SU-DHL-6 (cell line): Measurements from ENCODE around the gene CYB5R3.

Source experiments
- H2AFZ ChIP-seq: fragments of 200-600 bp; sonication (generic); 2 replicates; pipeline ENCODE4 v1.6.1; 2014; ENCODE audit warnings: low read depth, mild to moderate bottlenecking, moderate library complexity, mixed read lengths, antibody characterized with exemption, low read length; ENCODE audit not compliant: severe bottlenecking
- H3F3A ChIP-seq: fragments of 200-600 bp; shearing (Covaris generic); 2 replicates; pipeline ENCODE4 v1.6.0; 2016; ENCODE audit warnings: antibody characterized with exemption, mild to moderate bottlenecking; ENCODE audit not compliant: insufficient read depth
- H3K27ac ChIP-seq: fragments of 200-600 bp; sonication (generic); 2 replicates; pipeline ENCODE4 v1.5.1; 2016; ENCODE audit warnings: low read depth, mild to moderate bottlenecking, low read length, moderate library complexity, mixed read lengths
- H3K27me3 ChIP-seq: fragments of 200-600 bp; sonication (generic), shearing (Covaris generic); 2 replicates; pipeline ENCODE4 v1.6.0; 2014; ENCODE audit warnings: mild to moderate bottlenecking, low read length
- H3K36me3 ChIP-seq: fragments of 200-600 bp; sonication (generic); 2 replicates; pipeline ENCODE4 v1.6.1; 2014; ENCODE audit warnings: mild to moderate bottlenecking, low read length, mixed read lengths
- H3K4me2 ChIP-seq: fragments of 300-600, 200-600 bp; shearing (Covaris generic), sonication (generic); 2 replicates; pipeline ENCODE4 v1.6.0; 2014; ENCODE audit warnings: low read length, low read depth, mild to moderate bottlenecking; ENCODE audit not compliant: poor library complexity, severe bottlenecking
- H3K4me3 ChIP-seq: fragments of 200-600 bp; sonication (generic); 2 replicates; pipeline ENCODE4 v1.5.1; 2014; ENCODE audit warnings: antibody characterized with exemption, low read length, mild to moderate bottlenecking, mixed read lengths; ENCODE audit not compliant: insufficient read depth, poor library complexity, severe bottlenecking
- H3K79me2 ChIP-seq: fragments of 200-600 bp; sonication (generic); 2 replicates; pipeline ENCODE4 v1.6.1; 2014; ENCODE audit warnings: mild to moderate bottlenecking, low read length, moderate library complexity; ENCODE audit not compliant: insufficient read depth
- H3K9ac ChIP-seq: fragments of 200-600 bp; sonication (generic); 2 replicates; pipeline ENCODE4 v1.7.0; 2014; ENCODE audit warnings: mild to moderate bottlenecking, low read length
- H3K9me2 ChIP-seq: fragments of 200-600 bp; sonication (generic); replicated peaks from 2 replicates; pipeline ENCODE4 v1.6.1; 2014; ENCODE audit warnings: low read length; ENCODE audit not compliant: insufficient read depth
- H3K9me3 ChIP-seq: fragments of 200-600 bp; sonication (generic); 2 replicates; pipeline ENCODE4 v1.6.1; 2014; ENCODE audit warnings: low read length, mixed read lengths; ENCODE audit not compliant: insufficient read depth
- H4K20me1 ChIP-seq: fragments of 200-600 bp; sonication (generic); 2 replicates; pipeline ENCODE4 v1.6.1; 2014; ENCODE audit warnings: low read depth, mild to moderate bottlenecking, antibody characterized with exemption, low read length, moderate library complexity, mixed read lengths
- CTCF ChIP-seq: fragments of 200-600 bp; sonication (generic); IDR thresholded peaks from one replicate; pipeline ENCODE4 v1.5.1; 2017; ENCODE audit warnings: antibody characterized with exemption, mild to moderate bottlenecking, low read length, moderate library complexity; ENCODE audit not compliant: insufficient read depth, poor library complexity, severe bottlenecking
- EZH2phosphoT487 ChIP-seq: fragments of 200-600 bp; sonication (generic), shearing (Covaris generic); conservative IDR thresholded peaks from 2 replicates; pipeline ENCODE4 v1.6.1; 2018; ENCODE audit warnings: mild to moderate bottlenecking, antibody characterized with exemption, low read length, moderate library complexity, mixed read lengths

CYB5R3 gene

DNA sequence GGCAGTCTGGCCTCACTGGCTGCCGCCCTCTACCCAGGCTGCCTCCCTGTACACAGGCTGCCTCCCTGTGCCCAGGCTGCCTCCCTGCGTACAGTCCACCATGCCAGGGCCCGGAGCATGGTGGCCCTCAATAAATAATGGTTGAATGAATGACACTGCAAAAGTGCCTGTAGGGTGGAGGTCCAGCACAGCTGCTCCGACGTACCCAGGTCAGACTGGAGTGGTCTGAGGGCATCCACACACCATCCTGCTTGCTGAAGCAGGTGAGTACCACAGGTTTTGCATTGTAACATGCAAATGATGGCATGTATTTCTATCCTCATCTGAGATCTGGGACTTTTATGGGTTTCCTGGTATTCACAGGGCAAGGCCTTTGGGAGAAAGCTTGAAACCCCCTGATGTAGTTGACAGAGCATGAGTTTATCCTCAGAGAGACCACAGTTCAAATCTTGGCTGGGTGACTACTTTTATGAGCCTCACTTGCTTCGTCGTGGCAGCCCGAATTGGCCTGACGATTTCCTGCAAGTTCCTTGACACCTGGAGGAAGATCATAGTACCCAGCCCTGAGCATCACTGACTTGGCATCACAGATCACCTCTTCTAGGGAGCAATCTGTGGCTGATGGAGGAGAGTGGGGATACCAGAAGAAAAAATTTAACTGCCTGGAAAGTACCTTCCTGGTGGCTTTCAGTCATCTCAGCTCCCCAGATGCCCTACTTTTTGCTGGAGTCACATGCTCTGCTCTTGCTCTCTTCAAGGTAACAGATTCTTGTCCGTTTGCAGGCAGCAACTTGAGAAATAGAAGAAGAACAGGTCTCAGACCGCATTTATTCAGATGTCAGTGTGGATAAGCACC is 16.0 kb upstream of the CYB5R3 start:
- Histone ChIP-seq H4K20me1 (no peaks in the 10 kb centered on the region), H3F3A (peaks cover 14% of the 10 kb centered on the region), H3K9me2 (no peaks in the 10 kb centered on the region), H3K9ac (0 out of 2 replicates have a peak overlapping the region, but pooled peaks have one; percentile 4), H3K9me3 (0 out of 2 replicates have a peak, but pooled peaks cover under 1% of the 10 kb centered on the region), H3K79me2 (no peaks in the 10 kb centered on the region), H3K27ac (peak overlapping the region; percentile 70), H3K36me3 (no peaks in the 10 kb centered on the region), H2AFZ (no peak overlapping the region), H3K27me3 (no peaks in the 10 kb centered on the region), H3K4me3 (no peak overlapping the region), H3K4me2 (peak overlapping the region; percentile 26)
- TF ChIP-seq CTCF (no peak), EZH2phosphoT487 (no peak)

DNA sequence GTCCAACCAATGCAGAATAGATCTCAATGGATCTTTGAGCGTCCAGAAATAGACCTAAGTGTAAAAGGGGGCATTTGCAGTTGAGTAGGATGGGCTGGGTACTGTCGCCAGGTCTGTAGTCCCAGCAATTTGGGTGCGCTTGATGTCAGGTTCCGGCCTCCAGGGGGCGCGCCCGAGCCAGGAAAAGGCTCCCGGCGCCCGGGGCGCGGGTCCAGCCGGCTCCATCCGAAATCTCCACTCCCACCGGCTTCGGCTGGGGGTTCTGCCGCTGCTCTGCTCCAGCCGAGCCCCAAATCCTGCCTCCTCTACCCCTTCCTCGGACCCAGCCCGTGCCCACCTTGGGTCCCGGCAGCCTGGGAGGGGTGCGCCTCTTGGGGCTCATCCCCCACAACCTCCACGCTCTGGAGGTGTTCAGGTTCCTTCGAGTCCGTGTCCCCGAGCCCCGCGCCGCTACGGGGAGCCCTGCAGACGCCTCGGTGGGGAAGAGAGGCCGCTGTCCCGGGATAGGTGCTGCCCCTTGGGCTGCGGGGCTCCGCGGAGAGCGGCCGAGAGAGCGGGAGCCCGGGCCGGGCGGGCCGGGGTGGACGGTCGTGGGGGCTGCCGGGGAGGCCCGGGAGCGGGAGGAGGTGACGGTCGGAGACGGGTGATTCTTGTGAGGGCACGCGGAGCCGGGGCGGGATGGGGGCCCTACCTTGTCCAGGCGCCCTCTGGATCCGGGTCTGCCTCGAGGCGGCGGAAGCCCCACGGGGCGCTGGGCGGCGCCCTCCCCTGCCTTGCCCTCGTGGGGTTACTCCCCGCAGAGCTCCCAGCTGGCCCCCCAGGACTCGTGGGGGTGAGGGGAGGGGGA is 13.0 kb upstream of the CYB5R3 start:
- Histone ChIP-seq H2AFZ (peak overlapping the region; percentile 92), H3K27ac (no peak overlapping the region)
- no peak for TF ChIP-seq EZH2phosphoT487
- peak; percentile 62 for TF ChIP-seq CTCF

DNA sequence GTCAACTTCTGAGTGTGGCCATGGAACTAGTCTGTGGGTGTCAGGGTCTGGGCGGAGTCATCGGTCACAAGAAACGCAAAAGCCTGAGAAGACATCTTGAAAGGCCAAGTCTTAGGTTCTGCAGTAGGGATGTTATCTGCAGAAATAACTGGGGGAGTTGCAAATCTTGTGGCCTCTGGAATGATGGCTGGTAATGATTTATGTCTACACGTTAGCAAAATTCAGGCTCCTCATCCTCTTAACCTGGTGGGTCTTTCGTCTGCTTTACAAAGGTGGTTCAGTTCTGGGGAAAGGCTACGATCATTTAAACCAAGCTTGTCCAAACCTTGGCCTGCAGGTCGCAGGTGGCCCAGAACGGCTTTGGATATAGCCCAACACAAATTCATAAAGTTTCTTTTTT is 7.4 kb upstream of the CYB5R3 start:
- no peak overlapping the region for H3K9ac ChIP-seq
- H3F3A ChIP-seq, result no peaks in the 10 kb centered on the region
- no peak overlapping the region for H3K27ac ChIP-seq
- no peaks in the 10 kb centered on the region for H3K9me3 ChIP-seq
- H2AFZ ChIP-seq, result no peak overlapping the region
- TF ChIP-seq EZH2phosphoT487, result no peak
- no peak for TF ChIP-seq CTCF
- H4K20me1 ChIP-seq, result no peaks in the 10 kb centered on the region
- no peaks in the 10 kb centered on the region for H3K27me3 ChIP-seq
- no peak overlapping the region for H3K4me2 ChIP-seq
- no peaks in the 10 kb centered on the region for H3K9me2 ChIP-seq
- H3K36me3 ChIP-seq, result no peaks in the 10 kb centered on the region
- H3K4me3 ChIP-seq, result no peak overlapping the region
- H3K79me2 ChIP-seq, result no peaks in the 10 kb centered on the region

More for the DNA sequence above, 13.0 kb upstream of the CYB5R3 start:
- H3K79me2 ChIP-seq, result no peaks in the 10 kb centered on the region
- H3K4me2 ChIP-seq, result peak overlapping the region; percentile 80
- no peaks in the 10 kb centered on the region for H4K20me1 ChIP-seq
- H3F3A ChIP-seq, result peaks cover 14% of the 10 kb centered on the region
- H3K9me2 ChIP-seq, result no peaks in the 10 kb centered on the region
- peak overlapping the region; percentile 52 for H3K4me3 ChIP-seq
- H3K9me3 ChIP-seq, result no peaks in the 10 kb centered on the region
- H3K36me3 ChIP-seq, result no peaks in the 10 kb centered on the region
- no peaks in the 10 kb centered on the region for H3K27me3 ChIP-seq
- H3K9ac ChIP-seq, result peak overlapping the region; percentile 55
